Caco-2 (cell line): ENCODE data around the gene BRSK2. TPM values are rescaled to one million over a fixed set of nuclear protein-coding genes. Genes with fewer than 3 reads are reported as not detected.

Experiments used
- BruUV-seq: library from RNA; stranded (reverse); fragments of 400-500 nt; replicated peaks from 2 replicates; lab custom pipeline; 2021; lab: Mats Ljungman, UMichigan
- CTCF ChIA-PET: fragments of 300-600 bp; sonication (Branson Sonifier 250); formaldehyde crosslinking; loops from one replicate; lab custom pipeline; 2022; ENCODE audit warnings: antibody characterized with exemption; lab: Charles Lee
- POLR2A ChIA-PET: fragments of 300-600 bp; sonication (Branson Sonifier 250); formaldehyde crosslinking; loops from one replicate; lab custom pipeline; 2022; ENCODE audit warnings: antibody characterized with exemption; lab: Charles Lee
- DNase-seq, 2 experiments: peaks; one replicate each; pipeline versions ENCODE4 v3.0.0 to v3.0.0-alpha.2; 2020 to 2022
- H3K27me3 ChIP-seq: replicated peaks from 2 replicates; pipeline ENCODE4 v1.6.0; 2011; ENCODE audit warnings: low read length; ENCODE audit not compliant: control insufficient read depth, insufficient read depth
- H3K36me3 ChIP-seq: 2 replicates; pipeline ENCODE4 v1.5.1; 2011; ENCODE audit warnings: low read length; ENCODE audit not compliant: control insufficient read depth, insufficient read depth
- H3K4me1 ChIP-seq: fragments of 250-450 bp; sonication (Bioruptor Pico); 2 replicates; pipeline ENCODE4 v1.5.1; 2020; ENCODE audit warnings: mild to moderate bottlenecking
- H3K4me3 ChIP-seq: 2 replicates; pipeline ENCODE4 v1.5.1; 2011; ENCODE audit warnings: low read depth, mild to moderate bottlenecking, control low read depth, low read length
- H3K9me3 ChIP-seq: fragments of 250-450 bp; sonication (Bioruptor Pico); 2 replicates; pipeline ENCODE4 v1.5.1; 2020; ENCODE audit warnings: mild to moderate bottlenecking, moderate library complexity
- H3K27ac Mint-ChIP-seq: one replicate; pipeline ENCODE4 v1.8.0; 2022; ENCODE audit warnings: mixed read lengths; ENCODE audit not compliant: unreplicated experiment
- H3K27me3 Mint-ChIP-seq: one replicate; pipeline ENCODE4 v1.8.0; 2022; ENCODE audit warnings: mixed read lengths; ENCODE audit not compliant: insufficient read depth, unreplicated experiment
- H3K36me3 Mint-ChIP-seq: one replicate; pipeline ENCODE4 v1.8.0; 2022; ENCODE audit warnings: mild to moderate bottlenecking, mixed read lengths; ENCODE audit not compliant: insufficient read depth, unreplicated experiment
- H3K4me1 Mint-ChIP-seq: one replicate; pipeline ENCODE4 v1.8.0; 2022; ENCODE audit warnings: low read depth, mixed read lengths; ENCODE audit not compliant: unreplicated experiment
- H3K4me3 Mint-ChIP-seq: one replicate; pipeline ENCODE4 v1.8.0; 2022; ENCODE audit warnings: mild to moderate bottlenecking, moderate library complexity, mixed read lengths; ENCODE audit not compliant: unreplicated experiment
- H3K9me3 Mint-ChIP-seq: one replicate; pipeline ENCODE4 v1.8.0; 2022; ENCODE audit warnings: mixed read lengths; ENCODE audit not compliant: unreplicated experiment
- CTCF ChIP-seq, 2 experiments: fragments of 200-600 bp in 1 of 2; IDR thresholded peaks; 1 replicate in 1 of 2; 2 replicates in 1 of 2; pipeline versions ENCODE4 v1.5.1 to v1.8.0; 2011 to 2022; ENCODE audit warnings: antibody characterized with exemption in 1 of 2, control low read depth in 1 of 2, inconsistent platforms in 1 of 2, low read depth in 1 of 2, low read length in 1 of 2, mild to moderate bottlenecking in 1 of 2, moderate library complexity in 1 of 2; ENCODE audit not compliant: insufficient read depth in 1 of 2, severe bottlenecking in 1 of 2, unreplicated experiment in 1 of 2
- intact Hi-C: fragments of 100-400 bp; cut with micrococcal nuclease; formaldehyde crosslinking; loops from one replicate; pipeline ENCODE4 v1.10.0; 2022; ENCODE audit not compliant: unreplicated experiment
- total RNA-seq: library from RNA; stranded (reverse); gene quantifications from 2 replicates; pipeline ENCODE4 v1.2.3, GENCODE V29; 2022

Gene BRSK2
- total RNA-seq, 1 experiment from 2014 or later, result 32.8 TPM

- Mint-ChIP-seq H3K4me3 (no peak overlapping the region), H3K27ac (no peak overlapping the region), H3K9me3 (no peaks in the 10 kb centered on the region), H3K36me3 (peaks cover 36% of the 10 kb centered on the region), H3K27me3 (no peaks in the 10 kb centered on the region), H3K4me1 (peaks cover 6% of the 10 kb centered on the region)
- Histone ChIP-seq H3K36me3 (no peaks in the 10 kb centered on the region), H3K9me3 (no peaks in the 10 kb centered on the region), H3K27me3 (no peaks in the 10 kb centered on the region), H3K4me3 (no peak overlapping the region), H3K4me1 (no peaks in the 10 kb centered on the region)
- intact Hi-C loops, result no loop called here
- ChIA-PET POLR2A (no interaction called here), CTCF (no interaction called here)
- no peak for DNase-seq
- no peak for TF ChIP-seq CTCF (IDR thresholded peaks at IDR 0.05; ENCODE audit: insufficient read depth in 1 of 2, low read depth in 1 of 2, low read length in 1 of 2, severe bottlenecking in 1 of 2, unreplicated experiment in 1 of 2)
- BruUV-seq, result no TSS peak
These were observed 82.0 kb downstream of the BRSK2 start for GRCh38 chr11:1471736-1472135.

GRCh38 chr11:1472180-1473005 is 82.7 kb downstream of the BRSK2 start:
- DNase-seq, result no peak
- H3K4me1 ChIP-seq, result no peaks in the 10 kb centered on the region
- Mint-ChIP-seq H3K27me3 (no peaks in the 10 kb centered on the region), H3K4me1 (peaks cover 2% of the 10 kb centered on the region), H3K9me3 (no peaks in the 10 kb centered on the region), H3K36me3 (peaks cover 30% of the 10 kb centered on the region), H3K4me3 (no peak overlapping the region), H3K27ac (no peak overlapping the region)
- H3K27me3 ChIP-seq, result no peaks in the 10 kb centered on the region
- no peaks in the 10 kb centered on the region for H3K9me3 ChIP-seq
- intact Hi-C loops, result no loop called here
- BruUV-seq, result no TSS peak
- ChIA-PET POLR2A (no interaction called here), CTCF (no interaction called here)
- no peaks in the 10 kb centered on the region; the same call in 1 of the 2 replicates for H3K36me3 ChIP-seq
- H3K4me3 ChIP-seq, result no peak overlapping the region
- TF ChIP-seq CTCF (IDR thresholded peaks at IDR 0.05; ENCODE audit: insufficient read depth in 1 of 2, low read depth in 1 of 2, low read length in 1 of 2, severe bottlenecking in 1 of 2, unreplicated experiment in 1 of 2), result no peak

GRCh38 chr11:1473011-1473628 is 83.4 kb downstream of the BRSK2 start:
- Histone ChIP-seq H3K4me3 (no peak overlapping the region), H3K27me3 (no peaks in the 10 kb centered on the region), H3K4me1 (no peaks in the 10 kb centered on the region), H3K9me3 (no peaks in the 10 kb centered on the region), H3K36me3 (no peaks in the 10 kb centered on the region; the same call in 1 of the 2 replicates)
- CTCF ChIA-PET, result no interaction called here
- POLR2A ChIA-PET, result no interaction called here
- Mint-ChIP-seq H3K27me3 (no peaks in the 10 kb centered on the region), H3K27ac (no peak overlapping the region), H3K36me3 (peaks cover 23% of the 10 kb centered on the region), H3K4me3 (no peak overlapping the region), H3K4me1 (no peaks in the 10 kb centered on the region), H3K9me3 (no peaks in the 10 kb centered on the region)
- TF ChIP-seq CTCF (IDR thresholded peaks at IDR 0.05; ENCODE audit: insufficient read depth in 1 of 2, low read depth in 1 of 2, low read length in 1 of 2, severe bottlenecking in 1 of 2, unreplicated experiment in 1 of 2), result no peak
- no peak for DNase-seq
- no TSS peak for BruUV-seq
- intact Hi-C loops, result no loop called here
